Muscle of leg (tissue), 11 donors: ENCODE data around the gene WEE2. TPM values are rescaled to one million over a fixed set of nuclear protein-coding genes. Genes with fewer than 3 reads are reported as not detected.
A peak's percentile ranks its signal among the peaks of the same experiment; 100 is the strongest.
"Not testable (repeated sequence)": the region's sequence is repeated elsewhere in the genome, so short reads cannot be mapped to it uniquely, and the experiment has no call there.

Source experiments
- DNase-seq: peaks from one replicate; pipeline ENCODE4 v3.0.0; 2013
- H3K27ac ChIP-seq: one replicate; pipeline ENCODE4 v1.5.1; 2013; ENCODE audit warnings: mild to moderate bottlenecking, low read length, control low read depth
- H3K27me3 ChIP-seq: one replicate; pipeline ENCODE4 v1.6.1; 2013; ENCODE audit warnings: low read length; ENCODE audit not compliant: control insufficient read depth, insufficient read depth
- H3K36me3 ChIP-seq: one replicate; pipeline ENCODE4 v1.6.1; 2013; ENCODE audit warnings: low read length; ENCODE audit not compliant: control insufficient read depth, insufficient read depth
- H3K4me1 ChIP-seq: one replicate; pipeline ENCODE4 v1.6.1; 2013; ENCODE audit warnings: low read length; ENCODE audit not compliant: control insufficient read depth, insufficient read depth
- H3K4me3 ChIP-seq: one replicate; pipeline ENCODE4 v1.5.1; 2013; ENCODE audit warnings: low read length, control low read depth
- H3K9me3 ChIP-seq: replicated peaks from 2 replicates; pipeline ENCODE4 v1.6.1; 2013; ENCODE audit warnings: low read depth, low read length; ENCODE audit not compliant: control insufficient read depth
- WGBS: methylation state at CpG from one replicate; pipeline ENCODE4 v1.1.5; 2013; ENCODE audit warnings: missing lambda C conversion rate; ENCODE audit not compliant: insufficient coverage; 5-methylcytosine and 5-hydroxymethylcytosine counted together
- polyA plus RNA-seq, 8 donors: library from polyadenylated mRNA; unstranded; fragments of 120-200 nt; gene quantifications; one replicate each; pipeline versions ENCODE4 v1.2.1 to v1.2.3, GENCODE V29; 2013; ENCODE audit warnings: inconsistent platforms in 1 of 8, low replicate concordance in 1 of 8; ENCODE audit not compliant: insufficient read length in 8 of 8, insufficient read depth in 1 of 8
- total RNA-seq: library from RNA; stranded (reverse); fragments of 120-200 nt; gene quantifications from one replicate; pipeline ENCODE4 v1.2.4, GENCODE V29; 2013

Gene WEE2
- total and polyA plus RNA-seq, 9 donors: 0.06 to 0.44 (median 0.11) TPM; not detected in 5

- not testable (repeated sequence) for H3K9me3 ChIP-seq, DNase-seq, H3K36me3 ChIP-seq, H3K27ac ChIP-seq, H3K27me3 ChIP-seq, H3K4me1 ChIP-seq, H3K4me3 ChIP-seq
- no CpG with 5 or more reads among the region's 3 CpGs for WGBS
Measured at GRCh38 chr7:141689072-141689825, 18.9 kb upstream of the WEE2 start.

- DNase-seq: no peak
- Histone ChIP-seq H3K9me3 (no peaks in the 10 kb centered on the region), H3K27ac (no peak overlapping the region), H3K27me3 (no peaks in the 10 kb centered on the region), H3K36me3 (no peaks in the 10 kb centered on the region), H3K4me1 (no peaks in the 10 kb centered on the region), H3K4me3 (no peak overlapping the region)
- WGBS: no CpG with 5 or more reads among the region's 3 CpGs
Measured at GRCh38 chr7:141691540-141691939, 16.6 kb upstream of the WEE2 start.

DNA sequence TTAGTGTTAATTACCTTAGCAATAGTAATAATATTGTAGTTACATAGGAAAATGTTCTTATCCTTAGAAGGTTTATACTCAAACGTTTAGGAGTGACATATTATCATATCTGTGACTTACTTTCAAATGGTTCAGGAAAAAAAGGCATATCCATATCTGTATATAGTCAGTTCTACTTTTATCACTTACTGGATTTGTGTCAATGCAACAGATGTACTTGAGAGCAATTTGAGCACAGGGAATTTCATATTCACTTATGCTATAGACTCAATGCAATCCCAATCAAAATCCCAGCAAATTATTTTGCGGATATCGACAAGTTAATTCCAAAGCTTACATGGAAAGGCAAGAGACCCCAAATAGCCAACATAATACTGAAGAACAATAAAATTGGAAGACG is 16.2 kb upstream of the WEE2 start:
- Histone ChIP-seq H3K27ac (no peak overlapping the region), H3K4me1 (no peaks in the 10 kb centered on the region), H3K27me3 (no peaks in the 10 kb centered on the region), H3K36me3 (no peaks in the 10 kb centered on the region), H3K9me3 (no peaks in the 10 kb centered on the region), H3K4me3 (no peak overlapping the region)
- WGBS: no CpG with 5 or more reads among the region's 4 CpGs
- DNase-seq: no peak

- no peak overlapping the region for H3K4me3 ChIP-seq
- no peak for DNase-seq
- WGBS: no CpG with 5 or more reads among the region's 3 CpGs
- H3K27ac ChIP-seq: no peak overlapping the region
- no peaks in the 10 kb centered on the region for H3K36me3 ChIP-seq
- no peaks in the 10 kb centered on the region for H3K9me3 ChIP-seq
- no peaks in the 10 kb centered on the region for H3K27me3 ChIP-seq
- H3K4me1 ChIP-seq: no peaks in the 10 kb centered on the region
Measured at GRCh38 chr7:141693082-141693481, 15.1 kb upstream of the WEE2 start.

DNA sequence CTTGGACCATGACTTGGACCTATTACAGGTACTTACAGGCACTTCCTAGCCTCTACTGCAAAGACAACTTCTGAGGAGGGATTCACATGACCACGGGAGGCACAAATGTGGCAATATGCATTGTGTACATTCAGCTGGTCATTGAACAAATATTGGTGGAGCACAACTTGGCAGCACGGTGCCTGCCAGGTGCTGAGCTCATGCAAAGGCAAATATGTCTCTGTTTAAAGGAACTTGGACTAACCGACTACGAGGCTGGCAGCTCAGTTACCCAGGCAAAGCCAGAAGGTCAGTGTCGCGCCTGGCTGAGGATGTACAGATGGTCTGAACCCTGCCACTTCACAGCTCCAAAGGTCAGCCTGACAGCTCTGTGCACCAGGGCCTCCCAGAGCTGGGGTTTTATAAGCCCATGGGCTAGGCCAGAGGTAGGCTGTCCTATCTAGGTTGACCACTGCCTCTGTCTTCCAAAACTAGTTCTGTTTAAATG is 12.3 kb upstream of the WEE2 start:
- no peak for DNase-seq
- peaks cover 3% of the 10 kb centered on the region for H3K4me1 ChIP-seq
- no peak overlapping the region for H3K27ac ChIP-seq
- no peaks in the 10 kb centered on the region for H3K9me3 ChIP-seq
- H3K4me3 ChIP-seq: no peak overlapping the region
- WGBS: 70% methylated on average over 5 of the region's 6 CpGs
- no peaks in the 10 kb centered on the region for H3K36me3 ChIP-seq
- H3K27me3 ChIP-seq: no peaks in the 10 kb centered on the region

- Histone ChIP-seq H3K27ac (no peak overlapping the region), H3K4me3 (no peak overlapping the region), H3K9me3 (no peaks in the 10 kb centered on the region), H3K36me3 (no peaks in the 10 kb centered on the region), H3K27me3 (no peaks in the 10 kb centered on the region), H3K4me1 (peaks cover 6% of the 10 kb centered on the region)
- WGBS: no CpG with 5 or more reads among the region's 2 CpGs
- DNase-seq: peak; percentile 60
Measured at GRCh38 chr7:141696348-141696747, 11.8 kb upstream of the WEE2 start.

- Histone ChIP-seq H3K27ac (no peak overlapping the region), H3K36me3 (no peaks in the 10 kb centered on the region), H3K27me3 (no peaks in the 10 kb centered on the region), H3K9me3 (no peaks in the 10 kb centered on the region), H3K4me1 (peaks cover 6% of the 10 kb centered on the region), H3K4me3 (no peak overlapping the region)
- 67% methylated on average over 7 of the region's 10 CpGs for WGBS
- DNase-seq: no peak
Measured at GRCh38 chr7:141697211-141697871, 10.8 kb upstream of the WEE2 start.

DNA sequence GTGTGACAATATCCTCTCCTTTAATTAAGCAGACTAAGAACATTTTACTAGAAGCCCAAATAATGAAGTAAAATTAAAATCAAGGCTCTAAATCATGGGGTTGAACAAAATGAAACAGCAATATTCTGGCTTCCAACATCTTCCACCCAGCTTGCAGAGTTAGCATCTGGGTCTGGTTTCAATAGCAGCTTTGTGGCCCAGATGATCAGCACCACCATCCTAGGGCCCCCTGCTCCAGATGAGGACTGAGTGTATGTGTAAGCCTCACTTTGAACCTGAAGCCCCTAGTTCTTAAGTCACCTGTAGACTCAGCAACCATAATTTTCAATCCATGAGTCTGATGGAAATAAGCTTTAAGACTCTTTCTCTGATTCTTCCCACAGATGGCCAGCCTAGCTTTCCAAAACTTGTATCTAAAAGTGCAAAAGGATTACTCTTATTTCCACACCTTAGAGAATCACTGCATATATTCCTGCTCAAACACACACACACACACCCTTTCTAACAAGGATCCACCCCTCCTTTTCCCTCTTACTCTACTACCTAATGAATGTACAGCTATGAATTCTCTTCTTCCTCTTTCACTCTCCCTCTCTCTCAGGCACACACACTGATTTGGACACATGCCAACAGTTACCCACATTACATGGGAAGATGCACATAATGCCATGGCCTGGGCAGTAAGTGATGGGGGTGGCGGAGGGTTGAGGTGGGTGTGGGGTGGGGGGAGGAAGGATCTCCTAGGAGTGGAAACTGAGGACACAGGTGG is 9.7 kb upstream of the WEE2 start:
- DNase-seq: peak; percentile 19
- Histone ChIP-seq H3K36me3 (no peaks in the 10 kb centered on the region), H3K9me3 (no peaks in the 10 kb centered on the region), H3K4me3 (no peak overlapping the region), H3K27ac (no peak overlapping the region), H3K4me1 (peaks cover 6% of the 10 kb centered on the region), H3K27me3 (peaks cover under 1% of the 10 kb centered on the region)
- no CpG with 5 or more reads among the region's 1 CpG for WGBS

DNA sequence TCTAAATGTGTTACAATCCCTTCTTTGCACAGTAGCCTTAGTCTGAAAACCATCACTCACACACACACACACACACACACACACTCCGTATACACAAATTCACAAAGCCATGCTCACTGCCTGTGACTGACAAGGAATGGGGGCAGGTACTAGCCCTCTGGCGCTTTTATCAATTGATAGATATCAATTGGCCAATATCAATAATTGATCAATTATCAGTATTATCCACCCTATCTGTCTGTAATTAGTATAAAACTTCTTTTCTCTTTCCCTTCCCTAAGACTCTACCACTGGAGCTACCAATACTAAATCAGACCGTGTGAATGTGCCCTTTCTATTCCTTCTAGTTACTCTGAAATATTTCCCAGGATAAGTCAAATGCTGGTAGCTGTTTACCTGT is 8.3 kb upstream of the WEE2 start:
- no peaks in the 10 kb centered on the region for H3K9me3 ChIP-seq
- peaks cover 6% of the 10 kb centered on the region for H3K4me1 ChIP-seq
- no peak overlapping the region for H3K4me3 ChIP-seq
- no peak for DNase-seq
- WGBS: no CpG with 5 or more reads among the region's 3 CpGs
- no peaks in the 10 kb centered on the region for H3K36me3 ChIP-seq
- peaks cover 8% of the 10 kb centered on the region for H3K27me3 ChIP-seq
- H3K27ac ChIP-seq: no peak overlapping the region

GRCh38 chr7:141700296-141700847 is 7.8 kb upstream of the WEE2 start:
- Histone ChIP-seq H3K9me3 (no peaks in the 10 kb centered on the region), H3K27me3 (peaks cover 8% of the 10 kb centered on the region), H3K4me1 (peaks cover 6% of the 10 kb centered on the region), H3K27ac (no peak overlapping the region), H3K36me3 (no peaks in the 10 kb centered on the region), H3K4me3 (peak overlapping the region; percentile 24)
- no peak for DNase-seq
- 25% methylated on average over 2 of the region's 5 CpGs for WGBS
